ENCODE results near the gene CACNB2. TPM values are rescaled to one million over a fixed set of nuclear protein-coding genes. Genes with fewer than 3 reads are reported as not detected.

The CACNB2 gene
- total and polyA plus RNA-seq, 10 of the 15 experiments (the other 5 are each of a cell fraction or from before 2014, with no cell fraction given), result 0.62 to 8.1 (median 1.2) TPM

DNA sequence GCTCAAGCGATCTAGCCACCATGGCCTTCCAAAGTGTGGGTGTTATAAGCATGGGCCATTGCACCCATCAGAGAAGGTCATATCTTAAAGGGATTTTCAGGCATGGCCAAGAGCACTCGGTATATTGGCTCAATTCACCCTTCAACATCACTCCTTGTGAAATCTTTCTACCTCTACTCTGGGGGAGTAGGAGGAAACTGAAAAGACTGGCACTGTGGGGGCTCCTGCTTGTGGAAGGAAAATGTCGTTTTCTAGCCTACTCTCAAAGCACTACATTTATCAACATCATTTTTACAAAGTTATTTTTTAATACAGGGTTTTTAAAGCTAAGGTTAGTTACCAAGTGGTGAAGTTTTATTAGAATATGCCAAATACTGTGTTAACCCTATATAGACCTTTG lies 42.0 kb upstream of the CACNB2 start:
- Histone ChIP-seq H3K27ac (ENCODE audit: control insufficient read depth, insufficient read depth) (no peak overlapping the region), H2AFZ (ENCODE audit: control insufficient read depth, low read depth, low read length) (no peak overlapping the region), H3K4me1 (ENCODE audit: control insufficient read depth, insufficient read depth, low read length) (no peaks in the 10 kb centered on the region), H3K36me3 (ENCODE audit: control insufficient read depth in 2 of 2, insufficient read depth in 2 of 2, low read length in 1 of 2) (no peaks in the 10 kb centered on the region), H3K9me3 (replicated peaks; ENCODE audit: control insufficient read depth, insufficient read depth, low read length) (no peaks in the 10 kb centered on the region), H3K79me2 (ENCODE audit: control insufficient read depth, insufficient read depth, low read length) (no peaks in the 10 kb centered on the region), H3K9ac (ENCODE audit: control insufficient read depth, insufficient read depth, low read length) (no peak overlapping the region), H3K4me2 (ENCODE audit: control insufficient read depth, insufficient read depth) (no peak overlapping the region), H3K27me3 (replicated peaks in 1 of 2; ENCODE audit: control insufficient read depth in 2 of 2, insufficient read depth in 2 of 2, low read length in 1 of 2) (no peaks in the 10 kb centered on the region), H3K4me3 (no peak overlapping the region), H4K20me1 (ENCODE audit: control insufficient read depth, insufficient read depth) (no peaks in the 10 kb centered on the region)
- SMC1A ChIA-PET (ENCODE audit: uncharacterized antibody, unreplicated experiment), result interaction anchor here (0.8 to 1.4 kb wide), 4 partner anchors 17 to 91 kb away, joined by 3 read pairs; no protein-coding TSS in a partner anchor
- no peak for ATAC-seq
- POLR2A ChIA-PET, result interaction anchor here (0.7 kb wide), 1 partner anchor 175 kb away, joined by 6 read pairs; no protein-coding TSS in a partner anchor
- in situ Hi-C loops (cut with MboI) (no loop called here), intact Hi-C loops (cut with micrococcal nuclease; ENCODE audit: unreplicated experiment) (no loop called here)
- BruUV-seq (replicated peaks), result no TSS peak
- CTCF ChIA-PET, result interaction anchor here (0.8 kb wide), 1 partner anchor 10 kb away, joined by 3 read pairs; no protein-coding TSS in a partner anchor
- no peak for FAIRE-seq
- RAD21 ChIA-PET (ENCODE audit: unreplicated experiment), result interaction anchor here (0.6 kb wide), 1 partner anchor 53 kb away, joined by 3 read pairs; no protein-coding TSS in a partner anchor
- TF ChIP-seq EGR1 (IDR thresholded peaks at IDR 0.05; ENCODE audit: borderline replicate concordance in 1 of 2, low read depth in 2 of 2, low read length in 2 of 2) (no peak), RAD51 (IDR thresholded peaks at IDR 0.05) (no peak), WRNIP1 (IDR thresholded peaks at IDR 0.05; ENCODE audit: borderline replicate concordance, low read depth, low read length) (no peak), NFIC (IDR thresholded peaks at IDR 0.05; ENCODE audit: low read depth, low read length) (no peak), JUND (IDR thresholded peaks at IDR 0.05; ENCODE audit: low read depth, low read length) (no peak)
- TF ChIP-seq, protein P1, sequence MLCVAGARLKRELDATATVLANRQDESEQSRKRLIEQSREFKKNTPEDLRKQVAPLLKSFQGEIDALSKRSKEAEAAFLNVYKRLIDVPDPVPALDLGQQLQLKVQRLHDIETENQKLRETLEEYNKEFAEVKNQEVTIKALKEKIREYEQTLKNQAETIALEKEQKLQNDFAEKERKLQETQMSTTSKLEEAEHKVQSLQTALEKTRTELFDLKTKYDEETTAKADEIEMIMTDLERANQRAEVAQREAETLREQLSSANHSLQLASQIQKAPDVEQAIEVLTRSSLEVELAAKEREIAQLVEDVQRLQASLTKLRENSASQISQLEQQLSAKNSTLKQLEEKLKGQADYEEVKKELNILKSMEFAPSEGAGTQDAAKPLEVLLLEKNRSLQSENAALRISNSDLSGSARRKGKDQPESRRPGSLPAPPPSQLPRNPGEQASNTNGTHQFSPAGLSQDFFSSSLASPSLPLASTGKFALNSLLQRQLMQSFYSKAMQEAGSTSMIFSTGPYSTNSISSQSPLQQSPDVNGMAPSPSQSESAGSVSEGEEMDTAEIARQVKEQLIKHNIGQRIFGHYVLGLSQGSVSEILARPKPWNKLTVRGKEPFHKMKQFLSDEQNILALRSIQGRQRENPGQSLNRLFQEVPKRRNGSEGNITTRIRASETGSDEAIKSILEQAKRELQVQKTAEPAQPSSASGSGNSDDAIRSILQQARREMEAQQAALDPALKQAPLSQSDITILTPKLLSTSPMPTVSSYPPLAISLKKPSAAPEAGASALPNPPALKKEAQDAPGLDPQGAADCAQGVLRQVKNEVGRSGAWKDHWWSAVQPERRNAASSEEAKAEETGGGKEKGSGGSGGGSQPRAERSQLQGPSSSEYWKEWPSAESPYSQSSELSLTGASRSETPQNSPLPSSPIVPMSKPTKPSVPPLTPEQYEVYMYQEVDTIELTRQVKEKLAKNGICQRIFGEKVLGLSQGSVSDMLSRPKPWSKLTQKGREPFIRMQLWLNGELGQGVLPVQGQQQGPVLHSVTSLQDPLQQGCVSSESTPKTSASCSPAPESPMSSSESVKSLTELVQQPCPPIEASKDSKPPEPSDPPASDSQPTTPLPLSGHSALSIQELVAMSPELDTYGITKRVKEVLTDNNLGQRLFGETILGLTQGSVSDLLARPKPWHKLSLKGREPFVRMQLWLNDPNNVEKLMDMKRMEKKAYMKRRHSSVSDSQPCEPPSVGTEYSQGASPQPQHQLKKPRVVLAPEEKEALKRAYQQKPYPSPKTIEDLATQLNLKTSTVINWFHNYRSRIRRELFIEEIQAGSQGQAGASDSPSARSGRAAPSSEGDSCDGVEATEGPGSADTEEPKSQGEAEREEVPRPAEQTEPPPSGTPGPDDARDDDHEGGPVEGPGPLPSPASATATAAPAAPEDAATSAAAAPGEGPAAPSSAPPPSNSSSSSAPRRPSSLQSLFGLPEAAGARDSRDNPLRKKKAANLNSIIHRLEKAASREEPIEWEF (IDR thresholded peaks at IDR 0.05; ENCODE audit: insufficient replicate concordance, low read depth, low read length), result no peak
- DNase-seq (ENCODE audit: low read depth, low spot score), result no peak
- WGBS (ENCODE audit: insufficient coverage, insufficient replicate concordance, low lambda C conversion rate, missing lambda C conversion rate), result 27% methylated on average over 3 of the region's 3 CpGs

All from GM12878 (cell line).